WTC11 (cell line): ENCODE results near the gene ILK. TPM values are rescaled to one million over a fixed set of nuclear protein-coding genes. Genes with fewer than 3 reads are reported as not detected.
A peak's percentile ranks its signal among the peaks of the same experiment; 100 is the strongest.

Experiments
- ATAC-seq: fragments of 200-7000 bp; cut with Tn5 transposase; 2 replicates; pipeline ENCODE4 v1.10.0; 2021; ENCODE audit warnings: mild to moderate bottlenecking, moderate library complexity
- CTCF ChIA-PET: fragments of 300-600 bp; sonication (Branson Sonifier 250); formaldehyde crosslinking; loops from one replicate; lab custom pipeline; 2021; ENCODE audit warnings: antibody characterized with exemption; lab: Charles Lee
- POLR2A ChIA-PET: fragments of 350-600 bp; sonication (Branson Sonifier 250); formaldehyde crosslinking; loops from one replicate; lab custom pipeline; 2021; ENCODE audit warnings: antibody characterized with exemption; lab: Charles Lee
- DNase-seq: peaks from one replicate; pipeline ENCODE4 v3.0.0; 2021; ENCODE audit warnings: low spot score
- H3K27ac Mint-ChIP-seq: 2 replicates; pipeline ENCODE4 v1.8.0; 2021; ENCODE audit warnings: mixed read lengths
- H3K27me3 Mint-ChIP-seq: 2 replicates; pipeline ENCODE4 v1.8.0; 2021; ENCODE audit warnings: low read depth, mild to moderate bottlenecking, moderate library complexity, mixed read lengths
- H3K36me3 Mint-ChIP-seq: 2 replicates; pipeline ENCODE4 v1.8.0; 2021; ENCODE audit warnings: mixed read lengths
- H3K4me1 Mint-ChIP-seq: 2 replicates; pipeline ENCODE4 v1.8.0; 2022; ENCODE audit warnings: mixed read lengths
- H3K4me3 Mint-ChIP-seq: 2 replicates; pipeline ENCODE4 v1.8.0; 2021; ENCODE audit warnings: mild to moderate bottlenecking, moderate library complexity, mixed read lengths
- H3K9me3 Mint-ChIP-seq: 2 replicates; pipeline ENCODE4 v1.8.0; 2021; ENCODE audit warnings: mixed read lengths
- ARID4B ChIP-seq: sonication (generic); formaldehyde crosslinking; IDR thresholded peaks from 2 replicates; pipeline ENCODE4 v1.8.0; 2023; ENCODE audit warnings: missing genetic modification reagents, mild to moderate bottlenecking, borderline replicate concordance
- ATF1 ChIP-seq: sonication (generic); formaldehyde crosslinking; IDR thresholded peaks from 2 replicates; pipeline ENCODE4 v1.8.1; 2023; ENCODE audit warnings: mild to moderate bottlenecking, moderate library complexity, missing genetic modification reagents
- CREM ChIP-seq: sonication (generic); formaldehyde crosslinking; IDR thresholded peaks from 2 replicates; pipeline ENCODE4 v1.8.1; 2022; ENCODE audit warnings: mild to moderate bottlenecking, missing genetic modification reagents, moderate library complexity
- FOXK1 ChIP-seq: sonication (generic); formaldehyde crosslinking; IDR thresholded peaks from 2 replicates; pipeline ENCODE4 v1.8.0; 2022; ENCODE audit warnings: mild to moderate bottlenecking, moderate library complexity, missing genetic modification reagents
- GABPB1 ChIP-seq: sonication (generic); formaldehyde crosslinking; IDR thresholded peaks from 2 replicates; pipeline ENCODE4 v1.8.1; 2023; ENCODE audit warnings: mild to moderate bottlenecking, missing genetic modification reagents
- GTF2I ChIP-seq: fragments of 250-450 bp; sonication (Bioruptor Pico); conservative IDR thresholded peaks from 2 replicates; pipeline ENCODE4 v1.4.0; 2021; ENCODE audit warnings: mild to moderate bottlenecking
- JAZF1 ChIP-seq: fragments of 250-450 bp; sonication (Bioruptor Pico); IDR thresholded peaks from 2 replicates; pipeline ENCODE4 v1.9.0; 2021; ENCODE audit warnings: moderate library complexity, mild to moderate bottlenecking, inconsistent platforms
- MAX ChIP-seq: sonication (generic); formaldehyde crosslinking; IDR thresholded peaks from 2 replicates; pipeline ENCODE4 v1.8.0; 2022; ENCODE audit warnings: mild to moderate bottlenecking, missing genetic modification reagents
- NFATC4 ChIP-seq: fragments of 250-450 bp; sonication (Bioruptor Pico); IDR thresholded peaks from 2 replicates; pipeline ENCODE4 v1.9.0; 2021; ENCODE audit warnings: mild to moderate bottlenecking
- NFYB ChIP-seq: sonication (generic); formaldehyde crosslinking; conservative IDR thresholded peaks from 2 replicates; pipeline ENCODE4 v1.8.0; 2022; ENCODE audit warnings: low read depth, missing genetic modification reagents
- NR1H2 ChIP-seq: sonication (generic); formaldehyde crosslinking; IDR thresholded peaks from 2 replicates; pipeline ENCODE4 v1.9.0; 2021; ENCODE audit warnings: mild to moderate bottlenecking, moderate library complexity, missing genetic modification reagents
- NR2C2 ChIP-seq: sonication (generic); formaldehyde crosslinking; IDR thresholded peaks from 2 replicates; pipeline ENCODE4 v1.8.0; 2022; ENCODE audit warnings: mild to moderate bottlenecking, missing genetic modification reagents
- RELA ChIP-seq: sonication (generic); formaldehyde crosslinking; IDR thresholded peaks from 2 replicates; pipeline ENCODE4 v1.8.1; 2022; ENCODE audit warnings: missing genetic modification reagents, mild to moderate bottlenecking, borderline replicate concordance
- SMAD3 ChIP-seq: sonication (generic); formaldehyde crosslinking; IDR thresholded peaks from 2 replicates; pipeline ENCODE4 v1.8.0; 2022; ENCODE audit warnings: missing genetic modification reagents, mild to moderate bottlenecking, borderline replicate concordance
- SP1 ChIP-seq: sonication (generic); formaldehyde crosslinking; conservative IDR thresholded peaks from 2 replicates; pipeline ENCODE4 v1.8.1; 2022; ENCODE audit warnings: missing genetic modification reagents
- STAT6 ChIP-seq: sonication (generic); formaldehyde crosslinking; conservative IDR thresholded peaks from 2 replicates; pipeline ENCODE4 v1.8.1; 2023; ENCODE audit warnings: mild to moderate bottlenecking, low read depth, missing genetic modification reagents, moderate library complexity
- USF1 ChIP-seq: sonication (generic); formaldehyde crosslinking; IDR thresholded peaks from 2 replicates; pipeline ENCODE4 v1.8.0; 2022; ENCODE audit warnings: mild to moderate bottlenecking, missing genetic modification reagents
- USF2 ChIP-seq: sonication (generic); formaldehyde crosslinking; IDR thresholded peaks from 2 replicates; pipeline ENCODE4 v1.8.1; 2023; ENCODE audit warnings: mild to moderate bottlenecking, missing genetic modification reagents, moderate library complexity
- ZBTB43 ChIP-seq: sonication (generic); formaldehyde crosslinking; IDR thresholded peaks from 2 replicates; pipeline ENCODE4 v1.8.1; 2023; ENCODE audit warnings: mild to moderate bottlenecking, missing genetic modification reagents
- ZNF317 ChIP-seq: sonication (generic); formaldehyde crosslinking; IDR thresholded peaks from 2 replicates; pipeline ENCODE4 v1.8.1; 2023; ENCODE audit warnings: low read depth, mild to moderate bottlenecking, moderate library complexity, missing genetic modification reagents, borderline replicate concordance
- ZNF512 ChIP-seq: sonication (generic); formaldehyde crosslinking; IDR thresholded peaks from 2 replicates; pipeline ENCODE4 v1.8.1; 2022; ENCODE audit warnings: missing genetic modification reagents, borderline replicate concordance
- total RNA-seq: library from RNA; stranded (reverse); gene quantifications from 3 replicates; pipeline ENCODE4 v1.2.3, GENCODE V29; 2021

ILK gene
- total RNA-seq, 1 experiment from 2014 or later: 97.7 TPM

- TF ChIP-seq RELA (CRISPR knock-in tag) (no peak), ARID4B (CRISPR knock-in tag) (no peak), STAT6 (CRISPR knock-in tag) (no peak), JAZF1 (CRISPR knock-in tag) (no peak), ZNF317 (CRISPR knock-in tag) (no peak)
Measured at GRCh38 chr11:6618117-6619003, 14.8 kb downstream of the ILK start (continued).

GRCh38 chr11:6619004-6619745 lies 15.6 kb downstream of the ILK start, which contains the start of gene TPP1:
Gene TPP1, minus strand, starts transcription at chr11:6619422. Its CDS starts 22 bp downstream, at chr11:6619400.
- ChIA-PET CTCF (interaction anchor here (0.6 to 3.2 kb wide), 16 partner anchors 11 to 256 kb away, joined by 3 to 12 read pairs (median 4); partner anchors contain the start of genes ILK, MRPL17 and RRP8), POLR2A (interaction anchor here (0.5 to 1.8 kb wide), 8 partner anchors 10 to 75 kb away, joined by 3 to 6 read pairs (median 4); partner anchors contain the start of genes ILK and MRPL17)
- Mint-ChIP-seq H3K4me3 (no peak within 1 kb of the TSS), H3K27me3 (no peaks in the 10 kb centered on the region), H3K9me3 (no peaks in the 10 kb centered on the region), H3K4me1 (no peaks in the 10 kb centered on the region), H3K36me3 (no peaks in the 10 kb centered on the region), H3K27ac (no peak within 1 kb of the TSS)
- peak; percentile 99 for ATAC-seq
- DNase-seq: peak; percentile 92
- TF ChIP-seq NFYB (CRISPR knock-in tag) (no peak), NR1H2 (no peak), NFATC4 (no peak), GABPB1 (CRISPR knock-in tag) (no peak), ZNF512 (CRISPR knock-in tag) (no peak), USF1 (CRISPR knock-in tag) (peak; percentile 99), CREM (CRISPR knock-in tag) (peak; percentile 85), NR2C2 (CRISPR knock-in tag) (no peak), SP1 (CRISPR knock-in tag) (peak; percentile 75; the same call in 1 of the 2 replicates), GTF2I (CRISPR knock-in tag) (no peak), ZBTB43 (CRISPR knock-in tag) (no peak), FOXK1 (CRISPR knock-in tag) (peak; percentile 77), MAX (0 out of 2 replicates have a peak, but pooled peaks have one; percentile 29), ATF1 (no peak), USF2 (CRISPR knock-in tag) (peak; percentile 99), SMAD3 (CRISPR knock-in tag) (no peak)
